Astrocyte of the hippocampus (primary cell): Measurements from ENCODE around the gene APLNR.
"Not testable (repeated sequence)": the region's sequence is repeated elsewhere in the genome, so short reads cannot be mapped to it uniquely, and the experiment has no call there.

Experiments
- DNase-seq: peaks from one replicate; pipeline ENCODE4 v3.0.0; 2011; ENCODE audit warnings: low read depth, low spot score

APLNR gene

GRCh38 chr11:57237204-57237681 lies at the start of gene APLNR:
Gene APLNR (minus strand): TSS chr11:57237250. CDS start chr11:57237004, 246 bp downstream.
- no peak for DNase-seq

GRCh38 chr11:57283231-57283990 lies 46.4 kb upstream of the APLNR start:
- no peak for DNase-seq

GRCh38 chr11:57281546-57281945 lies 44.5 kb upstream of the APLNR start:
- DNase-seq, result not testable (repeated sequence)

GRCh38 chr11:57279116-57279515 lies 42.1 kb upstream of the APLNR start:
- no peak for DNase-seq

- DNase-seq, result no peak
These were observed 41.7 kb upstream of the APLNR start for GRCh38 chr11:57278721-57279095.

GRCh38 chr11:57277845-57278720 lies 41.0 kb upstream of the APLNR start:
- peak; percentile 87 for DNase-seq

- no peak for DNase-seq
These were observed 40.1 kb upstream of the APLNR start for GRCh38 chr11:57276971-57277675.

- no peak for DNase-seq
These were observed 39.3 kb upstream of the APLNR start for GRCh38 chr11:57276169-57276970.

GRCh38 chr11:57275582-57275981 lies 38.5 kb upstream of the APLNR start:
- DNase-seq, result no peak

- no peak for DNase-seq
These were observed 38.0 kb upstream of the APLNR start for GRCh38 chr11:57274904-57275498.

GRCh38 chr11:57273448-57274058 lies 36.5 kb upstream of the APLNR start:
- no peak for DNase-seq

GRCh38 chr11:57269571-57270021 lies 32.5 kb upstream of the APLNR start:
- no peak for DNase-seq

- no peak for DNase-seq
These were observed 29.1 kb upstream of the APLNR start for GRCh38 chr11:57266157-57266556.

- no peak for DNase-seq
These were observed 26.3 kb upstream of the APLNR start for GRCh38 chr11:57263351-57263750.

- DNase-seq, result no peak
These were observed 25.1 kb upstream of the APLNR start for GRCh38 chr11:57262157-57262556.

- DNase-seq, result no peak
These were observed 24.1 kb upstream of the APLNR start for GRCh38 chr11:57260937-57261783.

GRCh38 chr11:57256119-57256518 lies 19.1 kb upstream of the APLNR start:
- DNase-seq, result no peak

- DNase-seq, result no peak
These were observed 18.6 kb upstream of the APLNR start for GRCh38 chr11:57255618-57256017.

GRCh38 chr11:57254631-57255030 lies 17.6 kb upstream of the APLNR start:
- DNase-seq, result no peak
